GM19023 (cell line): ENCODE data around the gene STX2.
"Not testable (repeated sequence)": the region's sequence is repeated elsewhere in the genome, so short reads cannot be mapped to it uniquely, and the experiment has no call there.

ENCODE experiments used
- ATAC-seq: cut with Tn5 transposase; IDR thresholded peaks from one replicate; pipeline ENCODE4 v1.9.1; 2021; ENCODE audit warnings: mild to moderate bottlenecking, moderate library complexity; ENCODE audit not compliant: unreplicated experiment

The STX2 gene

GRCh38 chr12:130870442-130871285, 31.6 kb upstream of the STX2 start:
- ATAC-seq: peak; percentile 51

DNA sequence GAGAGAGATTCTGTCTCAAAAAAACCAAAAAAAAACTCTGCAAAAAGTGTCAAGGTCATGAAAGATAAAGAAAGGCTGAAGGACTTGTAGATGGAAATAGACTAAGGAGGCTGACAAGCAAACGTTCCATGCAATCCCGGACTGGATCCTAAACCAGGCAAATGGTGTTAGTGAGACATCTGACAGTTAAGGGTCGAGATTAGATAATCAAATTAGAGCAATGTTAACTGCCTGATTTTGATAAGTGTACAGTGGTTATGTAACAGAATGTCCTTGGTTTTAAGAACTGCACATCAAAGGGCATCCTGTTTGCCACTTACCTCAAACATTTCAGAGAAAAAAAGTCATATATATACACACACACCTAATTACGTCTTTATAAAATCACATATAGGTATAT, 29.4 kb upstream of the STX2 start:
- ATAC-seq: no peak

DNA sequence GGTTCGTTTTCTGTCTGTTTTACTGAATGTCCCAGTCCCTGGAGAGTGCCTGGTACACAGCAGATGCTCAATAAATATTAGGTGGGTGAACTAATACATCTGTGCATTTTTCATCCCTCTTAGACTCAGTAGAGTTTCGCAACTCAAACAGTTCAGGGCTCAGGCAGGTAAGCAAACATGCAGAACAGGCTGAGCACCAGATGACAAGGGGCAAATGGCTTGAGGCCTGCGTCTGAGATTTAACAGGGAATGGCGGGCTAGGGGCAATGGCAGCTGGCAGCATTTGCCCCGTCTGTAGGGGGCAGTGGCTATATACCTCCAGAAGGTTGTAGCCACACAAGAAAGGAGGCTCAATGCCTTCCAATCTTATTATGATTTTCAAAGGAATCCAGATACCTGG, 24.2 kb upstream of the STX2 start:
- ATAC-seq: no peak

- not testable (repeated sequence) for ATAC-seq
These were observed 23.7 kb upstream of the STX2 start for GRCh38 chr12:130862771-130863170.

- no peak for ATAC-seq
These were observed 23.1 kb upstream of the STX2 start for GRCh38 chr12:130862161-130862560.

DNA sequence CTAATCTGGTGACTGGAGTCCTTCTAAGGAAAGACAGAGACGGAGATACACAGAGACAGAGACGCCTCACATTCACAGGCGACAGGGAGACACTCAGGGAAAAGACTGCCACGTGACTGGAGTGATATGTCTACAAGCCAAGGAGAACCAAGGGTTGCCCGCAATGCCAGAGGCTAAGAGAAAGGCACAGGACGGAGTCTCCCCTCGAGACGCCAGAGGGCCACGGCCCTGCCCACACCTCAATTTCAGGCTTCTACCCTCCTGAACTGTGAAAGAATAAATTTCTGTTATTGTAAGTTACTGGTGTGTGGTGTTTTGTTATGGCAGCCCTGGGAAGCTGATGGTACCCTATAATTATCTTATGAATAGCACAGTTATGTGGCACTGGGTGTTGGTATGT, 21.3 kb upstream of the STX2 start:
- ATAC-seq: no peak

- ATAC-seq: no peak
These were observed 20.1 kb upstream of the STX2 start for GRCh38 chr12:130859161-130859560.

- no peak for ATAC-seq
These were observed 19.0 kb upstream of the STX2 start for GRCh38 chr12:130858084-130858483.

GRCh38 chr12:130856088-130856487, 17.0 kb upstream of the STX2 start:
- ATAC-seq: no peak

DNA sequence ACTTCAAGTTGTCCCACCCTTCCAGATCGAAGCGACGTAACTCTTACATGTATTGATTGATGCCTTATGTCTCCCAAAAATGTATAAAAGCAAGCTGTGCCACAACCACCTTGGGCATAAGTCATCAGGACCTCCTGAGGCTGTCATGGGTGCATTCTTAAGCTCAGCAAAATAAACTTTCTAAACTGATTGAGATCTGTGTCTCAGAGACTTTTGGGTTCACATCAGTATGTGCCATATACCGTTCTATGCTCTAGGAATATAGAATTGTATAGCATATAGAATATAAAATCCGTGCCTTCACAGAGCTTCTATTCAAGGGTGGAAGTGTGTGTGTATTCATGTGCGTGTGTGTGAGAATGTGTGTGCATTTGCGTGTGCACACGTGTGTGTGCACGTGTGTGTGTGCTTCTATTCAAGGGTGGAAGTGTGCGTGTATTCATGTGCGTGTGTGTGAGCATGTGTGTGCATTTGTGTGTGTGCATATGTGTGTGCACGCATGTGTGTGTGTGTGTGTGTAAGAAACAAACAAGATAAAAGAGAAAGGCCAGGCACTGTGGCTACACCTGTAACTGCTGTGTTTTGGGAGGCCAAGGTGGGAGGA, 11.5 kb upstream of the STX2 start:
- ATAC-seq: no peak

DNA sequence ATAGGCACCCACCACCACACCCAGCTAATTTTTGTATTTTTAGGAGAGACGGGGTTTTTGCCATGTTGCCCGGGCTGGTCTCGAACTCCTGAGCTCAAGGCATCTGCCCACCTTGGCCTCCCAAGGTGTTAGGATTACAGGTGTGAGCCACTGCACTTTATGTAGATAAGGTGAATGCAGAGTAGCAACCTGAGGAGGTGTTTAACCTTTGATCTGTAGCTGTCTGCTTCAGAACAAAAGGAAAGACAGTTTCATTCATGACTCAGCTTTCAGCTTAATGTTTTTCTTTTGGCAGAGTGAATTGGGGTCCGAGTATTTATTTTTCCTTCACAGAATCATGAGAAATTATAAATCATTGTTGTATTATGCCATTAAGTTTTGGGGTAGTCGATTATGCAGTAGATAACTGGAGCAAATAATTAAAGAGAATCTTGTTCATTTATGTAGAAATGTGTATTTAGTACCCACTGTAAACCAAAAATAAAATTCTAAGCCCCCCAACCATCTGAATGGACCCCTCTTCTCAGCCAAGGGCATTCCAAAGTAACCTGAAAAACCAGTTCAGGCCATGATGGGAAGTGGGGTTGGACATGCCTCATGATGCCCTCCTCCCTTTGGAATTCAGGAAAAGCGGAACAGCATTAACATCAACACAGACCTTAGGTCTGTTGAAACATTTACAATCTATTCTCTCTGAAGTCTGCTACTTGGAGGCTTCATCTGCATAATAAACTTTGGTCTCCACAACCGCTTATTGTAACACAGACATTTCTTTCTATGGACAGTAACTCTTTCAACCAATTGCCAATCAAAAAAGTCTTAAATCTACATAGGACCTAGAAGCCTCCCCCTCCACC, 10.7 kb upstream of the STX2 start:
- ATAC-seq: no peak

DNA sequence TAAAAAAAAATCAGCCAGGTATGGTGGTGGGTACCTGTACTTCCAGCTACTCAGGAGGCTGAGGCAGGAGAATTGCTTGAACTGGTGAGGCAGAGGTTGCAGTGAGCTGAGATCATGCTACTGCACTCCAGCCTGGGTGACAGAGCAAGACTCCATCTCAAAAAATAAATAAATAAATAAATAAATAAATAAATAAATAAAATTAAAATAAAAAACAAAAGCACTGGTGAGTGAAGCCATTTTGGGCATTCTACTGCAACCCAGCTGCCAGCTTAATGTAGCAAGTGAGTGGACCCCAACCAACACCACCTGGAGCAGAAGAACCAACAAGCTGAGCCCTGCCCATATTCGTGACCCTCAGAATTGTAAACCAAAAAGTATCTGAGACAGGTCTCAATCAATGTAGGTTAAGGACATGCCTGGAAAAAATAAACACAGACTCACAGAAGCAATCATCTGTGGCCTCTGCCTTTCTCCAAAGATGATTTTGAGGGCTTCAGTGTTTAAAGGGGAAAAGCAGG, 9.8 kb upstream of the STX2 start:
- ATAC-seq: not testable (repeated sequence)

- not testable (repeated sequence) for ATAC-seq
These were observed 9.1 kb upstream of the STX2 start for GRCh38 chr12:130848105-130848504.

DNA sequence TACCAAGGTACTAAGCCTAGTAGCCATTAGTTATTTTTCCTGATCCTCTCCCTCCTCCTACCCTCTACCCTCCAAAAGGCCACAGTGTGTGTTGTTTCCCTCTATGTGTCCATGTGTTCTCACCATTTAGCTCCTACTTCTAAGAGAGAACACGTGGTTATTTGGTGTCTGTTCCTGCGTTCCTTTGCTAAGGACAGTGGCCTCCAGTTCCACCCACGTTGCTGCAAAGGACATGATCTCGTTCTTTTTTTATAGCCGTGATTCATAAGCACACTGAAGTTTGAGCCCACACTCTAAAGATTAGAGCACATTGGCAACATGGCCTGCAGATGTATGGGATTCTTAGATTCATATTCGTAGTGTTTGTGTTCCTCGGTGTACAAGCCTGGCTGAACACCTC, 8.1 kb upstream of the STX2 start:
- no peak for ATAC-seq

DNA sequence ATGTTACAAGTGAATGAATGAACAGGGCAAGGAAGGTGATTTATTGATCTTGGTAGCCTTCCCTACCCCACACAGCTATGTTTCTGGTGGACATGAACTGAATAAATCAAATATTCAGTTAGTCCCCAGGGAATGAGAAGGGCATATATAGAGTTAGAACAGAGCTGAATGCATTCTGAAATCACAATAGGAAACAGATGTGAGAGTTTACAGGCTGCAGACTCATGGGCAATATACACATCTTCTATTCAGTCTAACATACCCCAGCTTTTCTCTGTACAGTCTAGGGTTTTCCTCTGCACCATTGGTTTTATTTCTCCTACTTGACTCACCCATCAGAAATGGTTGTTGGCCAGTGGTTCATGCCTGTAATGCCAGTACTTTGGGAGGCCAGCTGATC, 7.3 kb upstream of the STX2 start:
- ATAC-seq: no peak

DNA sequence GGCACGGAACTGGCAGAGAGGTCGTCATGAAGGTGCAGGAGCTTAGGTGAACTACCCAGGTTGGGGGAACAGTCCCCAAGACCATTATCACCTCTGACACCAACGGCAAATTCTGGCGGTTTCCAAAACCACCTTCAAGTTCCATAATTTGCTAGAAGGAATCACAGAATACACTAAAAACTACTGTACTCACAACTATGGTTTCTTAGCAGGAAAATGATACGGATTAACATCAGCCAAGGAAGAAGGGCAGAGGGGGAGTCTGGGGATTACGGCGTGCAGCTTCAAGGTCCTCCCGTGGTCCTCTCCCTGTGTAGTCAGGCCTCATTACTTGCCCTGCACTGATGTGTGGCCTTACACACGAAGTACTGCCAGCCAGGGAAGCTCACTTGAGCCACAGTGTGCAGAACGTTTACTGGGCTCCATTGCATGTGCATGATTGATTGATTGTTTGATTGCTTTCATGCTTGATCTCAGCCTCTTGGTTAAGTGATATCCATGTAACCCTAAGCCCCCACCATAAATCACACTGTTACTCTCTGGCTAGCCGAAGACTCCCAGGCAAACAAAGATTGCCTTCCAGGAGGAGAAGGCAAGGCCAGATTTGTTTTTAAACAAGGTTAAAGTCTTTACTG, 837 bp upstream of the STX2 start:
- ATAC-seq: no peak

DNA sequence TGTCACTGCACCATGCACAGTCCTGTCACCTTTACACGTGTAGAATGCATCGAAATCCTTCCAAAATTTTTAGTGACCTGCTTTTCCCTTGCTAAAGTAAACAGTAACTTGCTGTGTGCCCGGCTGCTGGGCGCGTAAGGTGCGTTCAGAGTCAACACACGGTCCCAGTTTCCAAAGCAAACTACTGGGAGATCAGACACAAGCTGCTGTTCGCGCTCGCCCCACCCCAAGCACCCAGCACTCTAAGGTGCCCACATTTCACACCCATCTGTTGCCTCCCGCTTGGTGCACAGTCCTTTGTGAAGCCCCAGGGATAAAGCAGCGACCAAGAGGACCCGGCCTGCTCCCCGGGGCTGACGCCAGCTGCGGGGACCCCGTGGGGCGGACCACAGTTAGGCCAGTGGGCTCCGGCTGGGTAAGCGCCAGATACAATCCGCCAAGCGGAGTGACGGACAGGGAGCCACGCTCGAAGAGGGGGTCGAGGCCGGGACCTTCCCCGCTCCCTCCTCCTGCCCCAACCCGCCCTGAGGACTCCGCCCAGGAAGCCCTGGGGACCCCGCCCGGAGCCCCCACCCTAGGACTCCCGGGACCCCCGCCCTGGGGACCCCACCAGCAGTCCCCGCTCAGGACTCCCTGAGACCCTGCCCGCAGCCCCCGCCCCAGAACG, 633 bp downstream of the STX2 start:
- peak; percentile 26 for ATAC-seq

DNA sequence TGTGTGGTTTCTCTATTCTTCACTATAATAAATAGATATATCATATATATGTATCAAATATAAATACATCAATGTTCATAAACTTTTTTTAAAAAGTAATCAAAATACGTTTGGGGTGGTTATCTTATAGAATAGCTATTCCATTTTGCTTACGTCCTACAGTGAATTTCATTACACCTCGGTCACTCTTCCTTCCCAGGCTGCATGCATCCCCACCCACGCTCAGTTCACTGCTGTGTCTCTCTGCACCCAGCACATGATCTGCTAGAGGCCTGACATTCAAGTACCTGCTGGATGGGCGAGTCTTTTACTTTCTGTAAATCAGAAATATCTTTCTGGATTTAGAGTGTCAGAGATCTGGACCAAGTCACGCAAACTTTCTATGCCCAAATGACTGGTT, 3.6 kb downstream of the STX2 start:
- no peak for ATAC-seq

GRCh38 chr12:130835011-130835410, 4.0 kb downstream of the STX2 start:
- no peak for ATAC-seq

DNA sequence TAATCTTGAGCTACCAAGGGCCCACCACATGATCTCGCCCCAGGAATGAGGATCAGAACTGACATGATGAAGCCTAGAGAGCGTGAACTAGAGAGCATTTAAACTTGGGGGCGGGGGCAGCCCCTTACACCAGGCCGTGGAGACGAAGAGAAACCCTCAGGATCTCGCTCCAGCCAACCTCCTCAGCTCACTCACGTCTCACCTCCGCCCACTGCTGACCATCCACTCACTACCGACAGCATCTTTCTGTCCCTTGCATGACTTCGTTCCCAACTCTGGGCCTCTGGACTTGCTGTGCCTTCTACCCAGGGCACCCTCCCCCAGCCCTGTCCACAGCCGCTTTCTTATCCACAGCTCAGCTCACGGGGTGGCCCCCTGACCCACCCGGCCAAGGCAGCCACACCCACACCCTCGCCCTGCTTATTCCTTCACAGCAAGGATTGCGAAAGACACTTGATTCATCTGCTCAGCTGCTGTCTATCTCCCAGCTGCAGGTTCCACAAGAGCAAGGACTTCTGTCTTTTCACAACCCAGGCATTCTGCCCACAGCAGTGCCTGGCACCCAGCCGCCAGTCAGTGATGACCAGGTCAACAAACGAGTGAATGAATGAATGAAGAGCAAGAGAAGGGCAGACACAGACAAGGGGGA, 6.4 kb downstream of the STX2 start:
- no peak for ATAC-seq
